Stimulated activated effector memory CD8-positive, alpha-beta T cell treated with anti-CD3 and anti-CD28 coated beads, Interleukin-12 subunit alpha, Interleukin-12 subunit beta, amount 100 ng/mL, for 72 hours (primary cell): ENCODE results near the gene TM9SF4.

Experiments
- ATAC-seq: fragments of 150-1000 bp; cut with Tn5 transposase; 2 replicates; pipeline ENCODE4 v1.10.0; 2021
- DNase-seq, 2 donors: peaks; one replicate each; pipeline ENCODE4 v3.0.0; 2021 to 2022; ENCODE audit warnings: low spot score in 2 of 2
- H3K27ac Mint-ChIP-seq: one replicate; pipeline ENCODE4 v1.8.0; 2022; ENCODE audit warnings: mild to moderate bottlenecking, mixed read lengths
- H3K36me3 Mint-ChIP-seq: one replicate; pipeline ENCODE4 v1.8.0; 2022; ENCODE audit warnings: mild to moderate bottlenecking, mixed read lengths
- H3K4me1 Mint-ChIP-seq: one replicate; pipeline ENCODE4 v1.8.0; 2022; ENCODE audit warnings: mixed read lengths
- H3K4me3 Mint-ChIP-seq: one replicate; pipeline ENCODE4 v1.8.0; 2022; ENCODE audit warnings: mild to moderate bottlenecking, mixed read lengths
- H3K9me3 Mint-ChIP-seq: one replicate; pipeline ENCODE4 v1.8.0; 2022; ENCODE audit warnings: mixed read lengths

Gene TM9SF4

DNA sequence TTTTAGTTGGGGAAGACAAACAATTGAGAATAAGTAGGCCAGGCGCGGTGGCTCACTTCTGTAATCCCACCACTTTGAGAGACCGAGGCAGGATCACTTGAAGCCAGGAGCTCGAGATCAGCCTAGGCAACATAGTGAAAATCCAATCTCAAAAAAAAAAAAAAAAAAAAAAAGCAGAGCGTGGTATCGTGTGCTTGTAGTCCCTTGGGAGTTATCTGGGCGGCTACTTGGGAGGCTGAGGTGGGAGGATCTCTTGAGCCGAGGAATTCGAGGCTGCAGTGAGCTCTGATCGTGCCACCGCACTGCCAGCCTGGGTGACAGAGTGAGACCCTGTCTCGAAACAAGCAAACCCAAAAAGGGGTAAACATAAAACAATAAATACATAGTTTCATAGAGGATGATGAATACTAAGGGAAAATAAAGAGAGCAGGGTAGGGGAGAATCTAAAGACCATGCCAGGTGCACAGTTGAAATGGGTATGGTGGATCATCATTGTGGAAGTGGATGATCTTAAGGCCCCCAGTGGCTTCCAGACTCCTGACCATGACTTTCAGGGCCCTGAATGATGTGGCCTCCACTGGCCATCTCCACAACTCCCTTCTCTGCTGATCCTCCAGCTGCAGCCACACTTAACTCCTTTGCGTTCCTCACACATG is 99.1 kb downstream of the TM9SF4 start:
- no peak for ATAC-seq
- H3K36me3 Mint-ChIP-seq = peaks cover 95% of the 10 kb centered on the region

DNA sequence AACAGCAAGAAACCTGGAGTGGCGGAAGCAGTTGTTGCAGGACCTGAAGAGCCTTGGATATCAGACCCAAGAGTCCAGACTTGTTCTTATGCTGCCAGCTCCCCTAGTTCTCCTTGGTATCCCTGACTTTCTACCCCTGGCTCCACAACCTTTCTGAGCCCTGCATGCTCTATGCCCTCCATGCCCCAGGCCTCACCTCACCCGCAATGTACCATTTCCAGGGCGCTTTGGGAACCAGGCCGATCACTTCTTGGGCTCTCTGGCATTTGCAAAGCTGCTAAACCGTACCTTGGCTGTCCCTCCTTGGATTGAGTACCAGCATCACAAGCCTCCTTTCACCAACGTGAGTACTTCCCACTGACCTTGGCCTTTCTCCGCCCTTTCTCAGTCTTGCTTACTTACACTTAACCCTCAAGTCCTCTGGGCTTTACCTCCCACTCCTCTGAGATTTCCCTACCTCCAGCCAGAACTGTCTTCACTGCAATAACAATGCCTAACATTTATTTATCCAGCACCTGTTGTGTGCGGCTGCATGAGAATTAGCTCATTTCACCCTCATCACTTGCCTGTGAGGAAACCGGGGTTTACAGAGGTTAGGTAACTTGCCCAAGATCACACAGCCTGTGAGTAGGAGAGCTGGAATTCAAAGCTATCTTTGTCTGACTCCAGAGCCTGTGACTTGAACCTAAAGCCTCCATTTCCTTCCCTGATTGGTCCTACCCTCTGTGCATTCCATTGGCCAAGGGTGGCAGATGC is 100.5 kb downstream of the TM9SF4 start:
- no peaks in the 10 kb centered on the region for H3K9me3 Mint-ChIP-seq
- peaks cover 95% of the 10 kb centered on the region for H3K36me3 Mint-ChIP-seq
- DNase-seq (no peak), ATAC-seq (no peak)
- peak overlapping the region; percentile 99 for H3K27ac Mint-ChIP-seq
- peak overlapping the region; percentile 99 for H3K4me3 Mint-ChIP-seq
- H3K4me1 Mint-ChIP-seq = peaks cover 58% of the 10 kb centered on the region

More for the DNA sequence above, 99.1 kb downstream of the TM9SF4 start:
- H3K4me1 Mint-ChIP-seq = peaks cover 72% of the 10 kb centered on the region
- H3K27ac Mint-ChIP-seq = peak overlapping the region; percentile 99
- H3K4me3 Mint-ChIP-seq = peak overlapping the region; percentile 99
- H3K9me3 Mint-ChIP-seq = no peaks in the 10 kb centered on the region
- DNase-seq = no peak

DNA sequence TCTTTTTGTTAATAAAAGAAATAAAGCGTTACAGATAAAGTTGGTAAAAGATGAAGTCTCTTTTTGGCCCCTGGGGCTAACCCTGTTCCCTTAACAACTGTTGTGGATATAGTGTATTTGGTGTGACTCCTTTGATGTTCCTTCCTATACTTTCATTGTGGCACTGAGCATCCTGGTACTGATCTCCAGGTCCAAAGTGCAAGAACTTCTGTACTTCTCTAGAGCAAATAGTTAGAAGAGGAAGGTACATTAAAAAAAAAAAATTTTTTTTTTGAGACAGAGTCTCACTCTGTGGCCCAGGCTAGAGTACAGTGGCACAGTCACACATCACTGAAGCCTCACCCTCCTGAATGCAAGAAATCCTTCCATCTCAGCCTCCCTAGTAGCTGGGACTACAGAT is 104.4 kb downstream of the TM9SF4 start:
- DNase-seq = no peak
- no peak overlapping the region for H3K27ac Mint-ChIP-seq
- H3K9me3 Mint-ChIP-seq = no peaks in the 10 kb centered on the region
- ATAC-seq = no peak
- H3K36me3 Mint-ChIP-seq = peaks cover 100% of the 10 kb centered on the region
- peaks cover 37% of the 10 kb centered on the region for H3K4me1 Mint-ChIP-seq
- H3K4me3 Mint-ChIP-seq = no peak overlapping the region

DNA sequence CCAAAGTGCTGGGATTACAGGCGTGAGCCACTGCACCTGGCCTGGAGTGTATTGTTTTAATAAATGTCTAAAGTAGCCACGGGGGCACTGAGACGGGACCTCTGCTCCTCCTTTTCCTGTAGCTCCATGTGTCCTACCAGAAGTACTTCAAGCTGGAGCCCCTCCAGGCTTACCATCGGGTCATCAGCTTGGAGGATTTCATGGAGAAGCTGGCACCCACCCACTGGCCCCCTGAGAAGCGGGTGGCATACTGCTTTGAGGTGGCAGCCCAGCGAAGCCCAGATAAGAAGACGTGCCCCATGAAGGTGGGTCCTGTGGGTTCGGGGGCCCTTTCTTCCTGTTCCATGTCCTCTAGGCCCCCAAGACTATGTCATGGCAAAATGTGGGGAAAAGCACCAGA is 105.6 kb downstream of the TM9SF4 start:
- Mint-ChIP-seq H3K4me1 (peaks cover 29% of the 10 kb centered on the region), H3K27ac (peak overlapping the region; percentile 40), H3K36me3 (peaks cover 100% of the 10 kb centered on the region), H3K9me3 (no peaks in the 10 kb centered on the region), H3K4me3 (no peak overlapping the region)
- ATAC-seq = no peak
- DNase-seq = no peak

DNA sequence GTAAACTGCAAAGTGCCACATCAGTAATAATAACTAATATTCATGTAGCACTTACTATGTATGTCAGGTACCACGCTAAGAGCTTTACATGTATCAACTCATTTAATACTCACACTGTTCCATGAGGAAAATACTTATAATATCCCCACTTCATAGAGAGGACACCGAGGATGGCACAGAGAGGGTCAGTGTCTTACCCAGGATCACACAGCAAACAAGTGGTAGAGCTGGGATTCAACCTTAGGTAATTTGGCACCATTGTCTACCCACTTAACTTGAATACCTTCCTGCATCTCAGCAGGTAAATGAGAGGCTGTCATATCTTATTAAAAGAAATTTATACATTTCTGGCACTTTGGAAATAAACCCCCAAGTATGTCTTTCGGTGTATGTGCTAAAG is 106.2 kb downstream of the TM9SF4 start:
- H3K27ac Mint-ChIP-seq = peak overlapping the region; percentile 40
- no peak overlapping the region for H3K4me3 Mint-ChIP-seq
- ATAC-seq (no peak), DNase-seq (no peak)
- no peaks in the 10 kb centered on the region for H3K9me3 Mint-ChIP-seq
- peaks cover 23% of the 10 kb centered on the region for H3K4me1 Mint-ChIP-seq
- H3K36me3 Mint-ChIP-seq = peaks cover 99% of the 10 kb centered on the region

DNA sequence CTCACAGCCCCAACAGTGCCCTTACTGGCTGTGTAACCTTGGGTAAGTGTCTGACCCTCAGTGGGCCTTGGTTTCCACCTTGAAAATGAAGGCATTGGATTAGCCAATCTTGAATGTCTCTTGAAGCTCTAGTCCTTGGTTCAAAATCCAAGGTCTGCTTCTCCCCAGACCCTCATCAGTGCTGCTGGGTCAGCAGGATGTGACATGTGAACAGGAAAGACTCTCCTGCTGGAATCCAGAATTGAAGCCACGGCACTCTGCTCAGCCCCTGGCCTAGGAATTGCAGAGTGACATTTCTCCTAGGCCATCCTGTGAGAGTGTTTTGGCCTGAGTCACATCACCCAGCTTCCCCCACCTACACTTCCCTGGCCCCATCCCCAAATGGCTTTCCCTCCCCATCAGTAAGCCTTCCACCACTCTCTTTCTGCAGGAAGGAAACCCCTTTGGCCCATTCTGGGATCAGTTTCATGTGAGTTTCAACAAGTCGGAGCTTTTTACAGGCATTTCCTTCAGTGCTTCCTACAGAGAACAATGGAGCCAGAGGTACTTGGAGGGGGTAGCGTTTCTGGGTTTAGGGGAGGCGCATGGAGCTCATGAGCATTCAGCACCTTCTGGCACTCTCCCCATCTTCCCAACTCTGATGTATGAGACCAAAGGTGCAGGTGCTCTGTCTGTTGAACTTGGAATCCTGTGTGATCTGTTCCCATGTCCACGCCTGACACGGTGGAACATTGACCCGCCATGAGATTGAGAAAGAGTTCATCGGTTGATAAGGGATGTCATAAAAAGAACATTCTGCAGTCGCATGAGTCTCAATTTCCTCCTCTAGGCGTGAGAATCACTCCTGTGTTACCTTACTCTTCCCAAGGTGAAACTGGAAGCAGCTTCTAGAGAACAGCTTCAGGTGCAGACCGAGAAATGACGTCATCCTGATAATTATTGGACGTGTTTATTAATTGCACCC is 106.9 kb downstream of the TM9SF4 start:
- Mint-ChIP-seq H3K9me3 (no peaks in the 10 kb centered on the region), H3K27ac (peak overlapping the region; percentile 60), H3K36me3 (peaks cover 99% of the 10 kb centered on the region), H3K4me1 (peaks cover 16% of the 10 kb centered on the region), H3K4me3 (no peak overlapping the region)
- DNase-seq (no peak), ATAC-seq (no peak)
